K562 (cell line): ENCODE results near the gene ITGA7. TPM values are rescaled to one million over a fixed set of nuclear protein-coding genes. Genes with fewer than 3 reads are reported as not detected.

Experiments used
- ARID3B ChIP-seq: fragments of 250-450 bp; sonication (Bioruptor Pico); IDR thresholded peaks from 2 replicates; pipeline ENCODE4 v1.4.0; 2020; ENCODE audit warnings: borderline replicate concordance
- BRD4 ChIP-seq: fragments of 200-600 bp; sonication (generic); IDR thresholded peaks from 2 replicates; pipeline ENCODE4 v1.6.1; 2017; ENCODE audit warnings: inconsistent platforms
- DDX20 ChIP-seq: fragments of 450-650 bp; IDR thresholded peaks from 2 replicates; pipeline ENCODE4 v1.6.1; 2016; ENCODE audit warnings: missing genetic modification characterization, low read depth, mild to moderate bottlenecking, missing compliant biosample characterization, moderate library complexity
- FOXP1 ChIP-seq: sonication (generic); formaldehyde crosslinking; IDR thresholded peaks from 2 replicates; pipeline ENCODE4 v1.8.0; 2022; ENCODE audit warnings: mild to moderate bottlenecking, missing genetic modification reagents
- HBP1 ChIP-seq: fragments of 450-650 bp; formaldehyde crosslinking; IDR thresholded peaks from 2 replicates; pipeline ENCODE4 v1.4.0; 2022; ENCODE audit warnings: missing genetic modification characterization
- NFXL1 ChIP-seq: fragments of 450-650 bp; formaldehyde crosslinking; IDR thresholded peaks from 2 replicates; pipeline ENCODE4 v1.4.0; 2021; ENCODE audit warnings: mild to moderate bottlenecking
- SETDB1 ChIP-seq: IDR thresholded peaks from one replicate; pipeline ENCODE4 v1.6.1; 2012; ENCODE audit warnings: low read length, control low read depth, inconsistent platforms
- SMC3 ChIP-seq: conservative IDR thresholded peaks from 2 replicates; pipeline ENCODE4 v1.6.1; 2011; ENCODE audit warnings: low read depth, low read length, improper control_type of control experiment; ENCODE audit not compliant: insufficient read depth
- ZNF277 ChIP-seq: fragments of 250-450 bp; sonication (Bioruptor Pico); IDR thresholded peaks from 2 replicates; pipeline ENCODE4 v1.8.0; 2022; ENCODE audit warnings: inconsistent platforms, mild to moderate bottlenecking, moderate library complexity, borderline replicate concordance
- polyA plus RNA-seq, 8 experiments: library from polyadenylated mRNA; depleted of rRNA in 4 of 8; stranded (reverse) in 5 of 8; unstranded in 3 of 8; fragments of >200 nt; fragmentation: Nextera tagmentation in 2 of 8; fragmentation: Illumina TruSeq in 1 of 8; extraction: Ambion mirVana in 2 of 8; extraction: Trizol in 1 of 8; gene quantifications; 2 replicates each; pipeline versions ENCODE4 v1.2.1 to v1.2.3, GENCODE V29; 2011 to 2014; ENCODE audit warnings: inconsistent platforms in 1 of 8, missing spikeins in 1 of 8
- total RNA-seq, 7 experiments: library from RNA; depleted of rRNA in 6 of 7; stranded (reverse); fragments of >200 nt in 6 of 7; fragmentation: Illumina TruSeq in 2 of 7; extraction: Trizol in 2 of 7; gene quantifications; 2 replicates each; pipeline versions ENCODE4 v1.2.1 to v1.2.3, GENCODE V29; 2011 to 2021; ENCODE audit warnings: low replicate concordance in 1 of 7
- TF ChIP-seq, protein P1 (sequence below): fragments of 250-450 bp; sonication (Bioruptor Pico); IDR thresholded peaks from 2 replicates; pipeline ENCODE4 v1.5.0; 2021; ENCODE audit warnings: mild to moderate bottlenecking, moderate library complexity
- TF ChIP-seq, protein P2 (sequence below): IDR thresholded peaks from 2 replicates; pipeline ENCODE4 v1.6.1; 2016; ENCODE audit warnings: missing genetic modification characterization, missing compliant biosample characterization
- TF ChIP-seq, protein P3 (sequence below): sonication (generic); formaldehyde crosslinking; IDR thresholded peaks from 2 replicates; pipeline ENCODE4 v1.8.0; 2022; ENCODE audit warnings: mild to moderate bottlenecking, low read depth, missing genetic modification reagents
- TF ChIP-seq, protein P4 (sequence below): fragments of 450-650 bp; formaldehyde crosslinking; IDR thresholded peaks from 2 replicates; pipeline ENCODE4 v1.4.0; 2020; ENCODE audit warnings: mild to moderate bottlenecking, moderate library complexity

Gene ITGA7
- total and polyA plus RNA-seq, 9 of the 15 experiments (the other 6 are each of a cell fraction or from before 2014, with no cell fraction given), result 0.11 to 2.3 (median 0.56) TPM; not detected in 1

GRCh38 chr12:55738123-55739024, 30.7 kb upstream of the ITGA7 start (continued):
- TF ChIP-seq HBP1 (CRISPR knock-in tag) (no peak), BRD4 (no peak), ZNF277 (CRISPR knock-in tag) (no peak), FOXP1 (no peak), SMC3 (peak; percentile 68; the same call in 1 of the 2 replicates), NFXL1 (no peak), SETDB1 (no peak), DDX20 (tag) (no peak), ARID3B (CRISPR knock-in tag) (no peak)
- TF ChIP-seq, protein P1, sequence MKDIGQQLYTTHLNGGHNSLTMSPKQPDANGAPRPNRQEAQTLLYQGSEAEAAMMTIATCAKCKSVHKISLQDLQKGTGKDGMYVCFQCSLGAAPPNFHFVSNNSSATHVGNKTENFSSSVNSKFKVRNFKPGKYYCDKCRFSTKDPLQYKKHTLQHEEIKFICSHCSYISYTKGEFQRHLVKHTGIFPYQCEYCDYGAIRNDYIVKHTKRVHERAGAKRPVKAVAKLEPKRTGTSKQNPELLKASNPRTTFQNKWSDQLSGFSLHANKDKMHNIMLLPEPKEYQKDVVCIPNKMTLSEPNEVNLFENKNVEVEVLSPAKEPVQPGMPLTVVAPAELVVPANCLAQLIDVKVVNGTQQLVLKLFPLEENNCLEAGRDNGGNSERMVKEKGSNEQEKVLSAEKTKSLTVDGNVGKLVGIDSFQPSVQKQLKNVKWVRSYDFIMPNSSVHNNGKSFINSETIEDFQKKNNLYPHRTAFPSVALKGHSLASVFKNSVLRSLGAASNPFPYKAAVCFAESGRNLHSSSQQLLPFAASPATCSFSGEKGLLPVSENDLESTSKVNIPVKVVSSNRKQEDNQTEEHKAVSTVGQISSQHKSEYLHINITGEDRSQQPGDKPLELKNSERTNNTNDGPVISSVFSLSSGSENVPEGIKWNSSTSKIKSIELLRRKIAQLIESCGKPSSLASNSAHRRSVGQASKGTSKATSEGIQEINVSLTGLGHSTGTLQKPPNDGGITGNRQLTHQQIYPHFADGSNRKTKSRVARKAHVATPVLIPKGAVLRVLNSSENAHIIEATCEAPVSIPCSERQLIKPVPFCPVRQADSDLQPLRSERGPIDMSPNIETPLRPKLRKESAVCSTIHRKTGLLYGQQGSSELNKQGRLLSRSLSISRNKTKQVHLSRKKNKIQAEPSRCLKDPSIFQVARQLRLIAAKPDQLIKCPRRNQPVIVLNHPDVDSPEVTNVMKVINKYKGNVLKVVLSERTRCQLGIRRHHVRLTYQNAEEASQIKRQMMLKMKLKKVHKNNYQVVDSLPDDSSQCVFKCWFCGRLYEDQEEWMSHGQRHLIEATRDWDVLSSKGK (CRISPR knock-in tag), result no peak
- TF ChIP-seq, protein P2, sequence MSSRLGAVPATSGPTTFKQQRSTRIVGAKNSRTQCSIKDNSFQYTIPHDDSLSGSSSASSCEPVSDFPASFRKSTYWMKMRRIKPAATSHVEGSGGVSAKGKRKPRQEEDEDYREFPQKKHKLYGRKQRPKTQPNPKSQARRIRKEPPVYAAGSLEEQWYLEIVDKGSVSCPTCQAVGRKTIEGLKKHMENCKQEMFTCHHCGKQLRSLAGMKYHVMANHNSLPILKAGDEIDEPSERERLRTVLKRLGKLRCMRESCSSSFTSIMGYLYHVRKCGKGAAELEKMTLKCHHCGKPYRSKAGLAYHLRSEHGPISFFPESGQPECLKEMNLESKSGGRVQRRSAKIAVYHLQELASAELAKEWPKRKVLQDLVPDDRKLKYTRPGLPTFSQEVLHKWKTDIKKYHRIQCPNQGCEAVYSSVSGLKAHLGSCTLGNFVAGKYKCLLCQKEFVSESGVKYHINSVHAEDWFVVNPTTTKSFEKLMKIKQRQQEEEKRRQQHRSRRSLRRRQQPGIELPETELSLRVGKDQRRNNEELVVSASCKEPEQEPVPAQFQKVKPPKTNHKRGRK (tag), result no peak
- TF ChIP-seq, protein P3, sequence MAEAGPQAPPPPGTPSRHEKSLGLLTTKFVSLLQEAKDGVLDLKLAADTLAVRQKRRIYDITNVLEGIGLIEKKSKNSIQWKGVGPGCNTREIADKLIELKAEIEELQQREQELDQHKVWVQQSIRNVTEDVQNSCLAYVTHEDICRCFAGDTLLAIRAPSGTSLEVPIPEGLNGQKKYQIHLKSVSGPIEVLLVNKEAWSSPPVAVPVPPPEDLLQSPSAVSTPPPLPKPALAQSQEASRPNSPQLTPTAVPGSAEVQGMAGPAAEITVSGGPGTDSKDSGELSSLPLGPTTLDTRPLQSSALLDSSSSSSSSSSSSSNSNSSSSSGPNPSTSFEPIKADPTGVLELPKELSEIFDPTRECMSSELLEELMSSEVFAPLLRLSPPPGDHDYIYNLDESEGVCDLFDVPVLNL (CRISPR knock-in tag), result no peak
- TF ChIP-seq, protein P4, sequence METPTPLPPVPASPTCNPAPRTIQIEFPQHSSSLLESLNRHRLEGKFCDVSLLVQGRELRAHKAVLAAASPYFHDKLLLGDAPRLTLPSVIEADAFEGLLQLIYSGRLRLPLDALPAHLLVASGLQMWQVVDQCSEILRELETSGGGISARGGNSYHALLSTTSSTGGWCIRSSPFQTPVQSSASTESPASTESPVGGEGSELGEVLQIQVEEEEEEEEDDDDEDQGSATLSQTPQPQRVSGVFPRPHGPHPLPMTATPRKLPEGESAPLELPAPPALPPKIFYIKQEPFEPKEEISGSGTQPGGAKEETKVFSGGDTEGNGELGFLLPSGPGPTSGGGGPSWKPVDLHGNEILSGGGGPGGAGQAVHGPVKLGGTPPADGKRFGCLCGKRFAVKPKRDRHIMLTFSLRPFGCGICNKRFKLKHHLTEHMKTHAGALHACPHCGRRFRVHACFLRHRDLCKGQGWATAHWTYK, result no peak
